Activated CD8-positive, alpha-beta T cell treated with anti-CD3 and anti-CD28 coated beads, Interleukin-2, amount 10 ng/mL, durations not matched to agents 7 days and 5 days (primary cell): Measurements from ENCODE around the gene DOLPP1. TPM values are rescaled to one million over a fixed set of nuclear protein-coding genes. Genes with fewer than 3 reads are reported as not detected.
A peak's percentile ranks its signal among the peaks of the same experiment; 100 is the strongest.

Experiments used
- ATAC-seq: fragments of 150-1000 bp; cut with Tn5 transposase; one replicate; pipeline ENCODE4 v1.10.0; 2021; ENCODE audit warnings: moderate library complexity
- CTCF ChIA-PET: fragments of 350-600 bp; sonication (Branson Sonifier 250); formaldehyde crosslinking; loops from one replicate; lab custom pipeline; 2021; ENCODE audit warnings: antibody characterized with exemption; lab: Charles Lee
- POLR2A ChIA-PET: fragments of 350-600 bp; sonication (Branson Sonifier 250); formaldehyde crosslinking; loops from one replicate; lab custom pipeline; 2021; ENCODE audit warnings: antibody characterized with exemption; lab: Charles Lee
- DNase-seq: peaks from one replicate; pipeline ENCODE4 v3.0.0-alpha.2; 2020
- H3K27ac Mint-ChIP-seq: one replicate; pipeline ENCODE4 v1.8.0; 2021; ENCODE audit warnings: mild to moderate bottlenecking, mixed read lengths
- H3K27me3 Mint-ChIP-seq: one replicate; pipeline ENCODE4 v1.8.0; 2021; ENCODE audit warnings: low read depth, mixed read lengths
- H3K36me3 Mint-ChIP-seq: one replicate; pipeline ENCODE4 v1.8.0; 2021; ENCODE audit warnings: low read depth, mixed read lengths
- H3K4me1 Mint-ChIP-seq: one replicate; pipeline ENCODE4 v1.8.0; 2021; ENCODE audit warnings: low read depth, mixed read lengths
- H3K4me3 Mint-ChIP-seq: one replicate; pipeline ENCODE4 v1.8.0; 2021; ENCODE audit warnings: mild to moderate bottlenecking, mixed read lengths
- H3K9me3 Mint-ChIP-seq: one replicate; pipeline ENCODE4 v1.8.0; 2022; ENCODE audit warnings: mixed read lengths; ENCODE audit not compliant: insufficient read depth
- total RNA-seq, 2 experiments: library from RNA; stranded (reverse); gene quantifications; one replicate each; pipeline ENCODE4 v1.2.3, GENCODE V29; 2021

DOLPP1 gene
- total RNA-seq, 2 experiments from 2014 or later = 15.9 to 18.8 TPM

- Mint-ChIP-seq H3K4me3 (peak overlapping the region; percentile 91), H3K4me1 (peaks cover 37% of the 10 kb centered on the region), H3K27ac (no peak overlapping the region), H3K9me3 (no peaks in the 10 kb centered on the region), H3K36me3 (no peaks in the 10 kb centered on the region), H3K27me3 (no peaks in the 10 kb centered on the region)
- CTCF ChIA-PET = interaction anchor here (1.4 kb wide), 1 partner anchor 52 kb away, joined by 3 read pairs; no protein-coding TSS in a partner anchor
- no peak for DNase-seq
- POLR2A ChIA-PET = interaction anchor here (1.1 kb wide), 1 partner anchor 10 kb away, joined by 3 read pairs; no protein-coding TSS in a partner anchor
- no peak for ATAC-seq
Observed at GRCh38 chr9:129078691-129079503, 2.0 kb upstream of the DOLPP1 start.

GRCh38 chr9:129079829-129080228, 1.1 kb upstream of the DOLPP1 start:
- Mint-ChIP-seq H3K4me1 (peaks cover 34% of the 10 kb centered on the region), H3K9me3 (no peaks in the 10 kb centered on the region), H3K27me3 (no peaks in the 10 kb centered on the region), H3K27ac (peak overlapping the region; percentile 58), H3K36me3 (peaks cover 3% of the 10 kb centered on the region), H3K4me3 (peak overlapping the region; percentile 91)
- DNase-seq (no peak), ATAC-seq (no peak)
- CTCF ChIA-PET = interaction anchor here (1.1 to 1.5 kb wide), 6 partner anchors 9 to 262 kb away, joined by 3 to 5 read pairs (median 4); partner anchors contain the start of genes ENDOG and MIGA2
- POLR2A ChIA-PET = no interaction called here

GRCh38 chr9:129080298-129080600, 662 bp upstream of the DOLPP1 start:
- ATAC-seq (no peak), DNase-seq (no peak)
- Mint-ChIP-seq H3K36me3 (peaks cover 3% of the 10 kb centered on the region), H3K9me3 (no peaks in the 10 kb centered on the region), H3K27me3 (no peaks in the 10 kb centered on the region), H3K4me1 (peaks cover 34% of the 10 kb centered on the region), H3K27ac (peak overlapping the region; percentile 79), H3K4me3 (peak overlapping the region; percentile 91)
- CTCF ChIA-PET = interaction anchor here (0.8 to 2.0 kb wide), 10 partner anchors 9 to 262 kb away, joined by 3 to 5 read pairs (median 4); partner anchors contain the start of genes ENDOG and MIGA2
- POLR2A ChIA-PET = interaction anchor here (1.3 to 1.5 kb wide), 2 partner anchors 10 to 44 kb away, joined by 4 to 5 read pairs; partner anchors contain the start of gene MIGA2

DNA sequence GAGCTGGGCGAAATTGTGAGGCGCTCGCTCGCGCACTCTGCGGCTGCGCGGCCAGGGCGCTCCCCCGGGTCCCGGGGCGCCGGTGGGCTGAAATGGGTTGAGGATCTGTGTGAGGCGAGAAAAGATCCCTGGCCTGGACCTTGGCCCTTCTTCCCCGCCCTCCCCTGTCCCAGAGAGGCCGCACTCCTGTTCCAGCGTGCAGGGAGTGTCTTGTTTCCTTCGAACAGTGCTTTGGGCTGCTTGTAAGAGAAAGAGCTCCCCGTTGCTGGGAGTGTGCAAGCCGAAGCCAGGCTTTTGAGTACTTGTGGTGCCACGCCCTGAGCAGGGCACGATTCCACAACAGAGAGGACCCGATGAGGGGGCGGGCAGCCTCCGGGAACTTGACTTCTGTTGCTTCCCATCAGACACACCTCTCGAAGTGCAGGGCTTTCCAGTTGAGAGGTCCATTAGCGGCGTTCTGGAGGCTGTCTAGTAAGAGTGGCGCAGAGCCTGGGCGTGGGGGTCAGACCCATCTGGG, 535 bp downstream of the DOLPP1 start:
- Mint-ChIP-seq H3K4me3 (peak overlapping the region; percentile 91), H3K27me3 (no peaks in the 10 kb centered on the region), H3K9me3 (no peaks in the 10 kb centered on the region), H3K4me1 (peaks cover 34% of the 10 kb centered on the region), H3K27ac (peak overlapping the region; percentile 79), H3K36me3 (peaks cover 5% of the 10 kb centered on the region)
- ChIA-PET CTCF (interaction anchor here (1.5 to 2.0 kb wide), 3 partner anchors 11 to 61 kb away, joined by 4 to 5 read pairs (median 5); no protein-coding TSS in a partner anchor), POLR2A (interaction anchor here (0.5 to 1.5 kb wide), 7 partner anchors 8 to 199 kb away, joined by 3 to 7 read pairs (median 3); partner anchors contain the start of genes MIGA2 and PTPA)
- no peak for ATAC-seq
- no peak for DNase-seq

GRCh38 chr9:129084087-129084486, 3.2 kb downstream of the DOLPP1 start:
- POLR2A ChIA-PET = no interaction called here
- Mint-ChIP-seq H3K4me3 (no peak overlapping the region), H3K36me3 (peaks cover 11% of the 10 kb centered on the region), H3K27me3 (no peaks in the 10 kb centered on the region), H3K9me3 (no peaks in the 10 kb centered on the region), H3K4me1 (peaks cover 27% of the 10 kb centered on the region), H3K27ac (no peak overlapping the region)
- ATAC-seq (no peak), DNase-seq (no peak)
- CTCF ChIA-PET = no interaction called here

- no peaks in the 10 kb centered on the region for H3K27me3 Mint-ChIP-seq
- DNase-seq (no peak), ATAC-seq (no peak)
- no peak overlapping the region for H3K27ac Mint-ChIP-seq
- CTCF ChIA-PET = no interaction called here
- H3K36me3 Mint-ChIP-seq = peaks cover 20% of the 10 kb centered on the region
- H3K4me3 Mint-ChIP-seq = no peak overlapping the region
- POLR2A ChIA-PET = no interaction called here
- H3K9me3 Mint-ChIP-seq = no peaks in the 10 kb centered on the region
- no peaks in the 10 kb centered on the region for H3K4me1 Mint-ChIP-seq
Observed at GRCh38 chr9:129089246-129089645, 8.3 kb downstream of the DOLPP1 start.

DNA sequence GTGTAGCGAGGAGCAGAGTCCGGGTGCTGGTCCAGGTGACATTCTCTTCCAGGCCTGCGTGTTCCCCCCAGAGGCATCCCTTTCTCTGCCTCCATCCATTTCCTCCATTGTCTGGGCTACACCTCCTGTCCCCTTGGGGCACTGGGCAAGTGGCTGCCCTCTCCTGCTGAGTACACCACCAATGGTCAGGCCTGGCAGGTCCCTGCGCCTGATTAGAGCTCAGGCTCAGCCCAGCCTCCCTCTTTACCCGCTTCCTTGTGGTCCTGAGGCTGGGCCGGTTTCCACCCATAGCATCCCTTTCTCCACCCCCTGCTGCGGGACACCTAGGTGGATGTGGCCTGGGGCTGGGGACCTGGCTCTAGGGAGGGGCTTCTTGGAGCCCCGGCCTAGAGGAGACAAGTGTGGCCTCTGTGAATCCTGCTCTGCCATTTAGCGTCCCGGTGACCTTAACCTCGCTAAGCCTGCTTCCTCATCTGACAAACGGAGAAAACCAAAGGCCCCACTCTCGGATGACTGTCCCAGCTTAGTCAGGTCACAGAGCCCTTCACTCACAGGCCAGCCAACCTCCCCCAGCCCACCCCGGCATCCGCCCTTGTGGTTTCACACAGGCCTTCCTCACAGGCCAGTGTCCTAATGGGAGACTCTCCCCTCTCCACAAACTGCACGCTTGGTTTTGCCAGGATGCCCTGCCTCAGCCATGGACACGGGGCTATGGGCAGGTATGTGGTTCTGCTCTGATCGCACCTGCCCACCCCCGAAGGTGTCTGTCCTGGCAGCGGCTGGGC, 12.9 kb downstream of the DOLPP1 start:
- H3K4me3 Mint-ChIP-seq = no peak overlapping the region
- H3K27ac Mint-ChIP-seq = peak overlapping the region; percentile 46
- no peaks in the 10 kb centered on the region for H3K9me3 Mint-ChIP-seq
- H3K36me3 Mint-ChIP-seq = peaks cover 9% of the 10 kb centered on the region
- no peaks in the 10 kb centered on the region for H3K27me3 Mint-ChIP-seq
- DNase-seq (no peak), ATAC-seq (no peak)
- POLR2A ChIA-PET = no interaction called here
- H3K4me1 Mint-ChIP-seq = no peaks in the 10 kb centered on the region
- CTCF ChIA-PET = no interaction called here

DNA sequence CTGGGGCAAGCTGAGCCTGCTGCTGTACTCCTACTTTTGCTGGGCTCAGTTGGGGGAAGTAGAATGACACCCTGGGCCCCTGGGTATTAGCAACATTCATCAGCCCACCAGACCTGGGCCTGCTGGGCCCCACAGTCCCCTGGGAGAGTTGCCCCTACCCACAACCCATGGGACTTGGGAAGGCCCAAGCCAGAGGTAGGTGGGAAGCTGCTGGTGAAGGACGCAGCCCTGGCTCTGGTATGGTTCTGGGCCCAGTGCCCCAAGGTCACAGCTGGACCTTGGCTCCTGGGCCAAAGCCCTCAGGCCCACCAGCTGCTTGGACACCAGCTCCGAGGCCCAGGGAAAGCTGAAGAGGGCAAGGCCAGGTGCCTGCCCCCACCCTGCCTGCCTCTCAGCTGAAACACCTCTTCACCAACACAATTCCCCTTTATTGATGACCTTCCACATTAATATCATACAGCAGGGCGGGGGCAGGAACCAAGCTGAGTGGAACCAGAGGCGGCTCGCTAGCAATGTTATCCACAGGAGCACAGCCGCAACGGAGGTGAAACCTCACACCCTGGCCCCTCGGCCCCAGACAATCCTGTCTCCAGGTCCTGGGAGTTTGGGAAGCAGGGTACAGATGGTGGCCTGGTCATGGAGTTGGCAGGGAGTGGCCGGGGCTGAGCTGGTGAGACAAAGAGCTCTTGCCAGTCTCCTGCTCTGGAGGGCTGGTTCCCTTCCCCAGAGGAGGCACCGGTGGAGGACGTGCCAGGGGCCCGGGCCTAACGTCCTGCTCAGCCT, 13.7 kb downstream of the DOLPP1 start:
- H3K36me3 Mint-ChIP-seq = peaks cover 7% of the 10 kb centered on the region
- H3K4me1 Mint-ChIP-seq = no peaks in the 10 kb centered on the region
- CTCF ChIA-PET = interaction anchor here (0.8 kb wide), 1 partner anchor 9 kb away, joined by 3 read pairs; no protein-coding TSS in a partner anchor
- H3K27me3 Mint-ChIP-seq = no peaks in the 10 kb centered on the region
- POLR2A ChIA-PET = interaction anchor here (0.5 kb wide), 1 partner anchor 271 kb away, joined by 3 read pairs; no protein-coding TSS in a partner anchor
- no peak for ATAC-seq
- no peak overlapping the region for H3K27ac Mint-ChIP-seq
- H3K9me3 Mint-ChIP-seq = no peaks in the 10 kb centered on the region
- DNase-seq = no peak
- no peak overlapping the region for H3K4me3 Mint-ChIP-seq

DNA sequence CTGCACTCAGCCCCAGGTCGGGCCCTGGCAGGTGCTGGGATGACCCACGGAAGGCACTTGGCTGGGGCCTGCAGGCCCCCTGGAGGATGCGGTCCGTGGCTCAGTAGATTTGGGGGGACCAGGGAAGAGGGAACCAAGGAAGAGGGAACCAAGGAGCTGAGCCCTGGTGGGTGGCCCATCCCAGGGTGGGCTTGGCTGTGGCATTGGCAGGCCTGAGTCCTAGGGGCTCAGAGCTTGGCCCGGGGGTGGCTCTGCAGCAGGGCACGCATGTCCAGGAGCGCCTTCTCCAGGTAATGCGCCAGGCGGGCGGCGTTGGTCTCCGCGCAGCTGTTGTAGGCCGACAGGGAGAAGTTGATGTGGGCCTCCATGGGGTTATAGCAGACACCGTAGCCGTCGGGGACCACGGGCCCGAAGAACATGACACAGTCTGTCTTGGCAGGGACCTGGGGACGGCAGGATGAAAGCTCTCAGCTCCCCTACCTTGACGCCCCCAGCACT, 14.3 kb downstream of the DOLPP1 start:
- DNase-seq (no peak), ATAC-seq (no peak)
- POLR2A ChIA-PET = interaction anchor here (0.5 kb wide), 1 partner anchor 272 kb away, joined by 3 read pairs; no protein-coding TSS in a partner anchor
- no peaks in the 10 kb centered on the region for H3K4me1 Mint-ChIP-seq
- H3K9me3 Mint-ChIP-seq = no peaks in the 10 kb centered on the region
- H3K4me3 Mint-ChIP-seq = no peak overlapping the region
- H3K27ac Mint-ChIP-seq = no peak overlapping the region
- peaks cover 1% of the 10 kb centered on the region for H3K36me3 Mint-ChIP-seq
- no peaks in the 10 kb centered on the region for H3K27me3 Mint-ChIP-seq
- CTCF ChIA-PET = interaction anchor here (0.8 kb wide), 1 partner anchor 9 kb away, joined by 3 read pairs; no protein-coding TSS in a partner anchor

DNA sequence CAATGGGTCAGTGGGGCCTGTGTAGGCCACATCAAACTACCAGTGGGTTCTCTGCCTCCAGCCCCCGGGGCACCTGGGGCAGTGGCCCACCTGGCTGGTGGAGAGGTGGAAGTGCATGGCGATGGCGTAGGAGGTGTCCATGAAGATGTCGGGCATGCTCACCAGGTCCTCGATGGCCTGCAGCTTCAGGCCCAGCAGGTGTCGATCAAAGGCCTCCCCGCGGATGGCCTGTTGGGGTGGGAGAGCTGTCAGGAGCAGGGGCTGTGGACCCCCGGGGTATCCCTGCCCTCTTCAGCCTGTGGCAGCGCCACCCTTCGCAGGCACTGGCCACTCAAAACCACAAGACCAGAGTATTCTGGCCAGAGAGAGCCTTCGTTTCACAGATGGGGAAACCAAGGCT, 15.0 kb downstream of the DOLPP1 start:
- ATAC-seq (no peak), DNase-seq (no peak)
- Mint-ChIP-seq H3K27me3 (no peaks in the 10 kb centered on the region), H3K9me3 (no peaks in the 10 kb centered on the region), H3K36me3 (no peaks in the 10 kb centered on the region), H3K4me1 (no peaks in the 10 kb centered on the region), H3K4me3 (no peak overlapping the region), H3K27ac (no peak overlapping the region)
- ChIA-PET POLR2A (no interaction called here), CTCF (no interaction called here)
